ENCODE results near the gene IBTK. TPM values are rescaled to one million over a fixed set of nuclear protein-coding genes. Genes with fewer than 3 reads are reported as not detected.

The IBTK gene
- total RNA-seq (2022; extraction: Qiagen RNA extraction) = 24.8 to 31.8 TPM (median 29.4 TPM) in 5 replicates

GRCh38 chr6:82247505-82248272 is at the start of gene IBTK:
Gene IBTK (minus strand): TSS chr6:82247744. CDS start chr6:82240486, 7,258 bp downstream.

Other genes starting within 250 kb of the IBTK start
- 32.0 to 39.6 TPM (median 37.7 TPM) in 5 replicates for gene TPBG, start 116.1 kb upstream of the IBTK start, total RNA-seq (2022; extraction: Qiagen RNA extraction)

All from A549 treated with Mapracorat at 1 μM for 4 hours (cell line).